Kidney epithelial cell (primary cell): ENCODE data around the gene EXOC6. TPM values are rescaled to one million over a fixed set of nuclear protein-coding genes. Genes with fewer than 3 reads are reported as not detected.

ENCODE experiments used
- DNase-seq: peaks from one replicate; pipeline ENCODE4 v3.0.0-alpha.2; 2010; ENCODE audit warnings: low read depth
- H3K27me3 ChIP-seq: 2 replicates; pipeline ENCODE4 v1.6.0; 2011; ENCODE audit warnings: low read length; ENCODE audit not compliant: control insufficient read depth, insufficient read depth
- H3K36me3 ChIP-seq: 2 replicates; pipeline ENCODE4 v1.5.1; 2011; ENCODE audit warnings: low read length; ENCODE audit not compliant: control insufficient read depth, insufficient read depth
- H3K4me3 ChIP-seq: 2 replicates; pipeline ENCODE4 v1.5.1; 2011; ENCODE audit warnings: low read depth, mild to moderate bottlenecking, control low read depth, low read length
- total RNA-seq: library from RNA; depleted of rRNA; stranded (reverse); fragments of >200 nt; gene quantifications from 2 replicates; pipeline ENCODE4 v1.2.3, GENCODE V29; 2015
- TF ChIP-seq, protein P1 (sequence below): IDR thresholded peaks from 2 replicates; pipeline ENCODE4 v1.5.1; 2011; ENCODE audit warnings: mild to moderate bottlenecking, moderate library complexity, low read length, control low read depth, inconsistent platforms; ENCODE audit not compliant: insufficient read depth, poor library complexity, severe bottlenecking

The EXOC6 gene
- total RNA-seq, 1 donor from 2014 or later: 10.5 TPM

DNA sequence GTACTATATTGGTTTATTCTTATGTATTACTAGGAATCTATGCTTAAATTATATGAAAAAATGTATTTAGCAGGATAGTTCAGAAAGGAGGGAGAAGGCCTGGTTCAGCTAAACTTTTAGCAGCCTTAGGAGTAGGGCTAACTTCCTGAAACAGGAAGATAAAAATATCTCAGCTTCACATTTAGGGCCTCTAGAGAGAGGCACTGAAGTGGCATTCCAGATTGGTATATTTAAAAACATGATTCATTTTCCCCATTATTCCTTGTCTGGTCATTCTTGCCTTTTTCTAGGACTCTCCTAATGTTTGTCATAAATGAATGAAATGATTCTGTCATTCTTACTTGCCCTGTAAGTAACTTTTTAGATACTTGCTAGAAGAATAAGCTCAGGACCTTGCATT is 149.3 kb downstream of the EXOC6 start:
- H3K36me3 ChIP-seq: no peaks in the 10 kb centered on the region
- no peak for DNase-seq
- TF ChIP-seq, protein P1, sequence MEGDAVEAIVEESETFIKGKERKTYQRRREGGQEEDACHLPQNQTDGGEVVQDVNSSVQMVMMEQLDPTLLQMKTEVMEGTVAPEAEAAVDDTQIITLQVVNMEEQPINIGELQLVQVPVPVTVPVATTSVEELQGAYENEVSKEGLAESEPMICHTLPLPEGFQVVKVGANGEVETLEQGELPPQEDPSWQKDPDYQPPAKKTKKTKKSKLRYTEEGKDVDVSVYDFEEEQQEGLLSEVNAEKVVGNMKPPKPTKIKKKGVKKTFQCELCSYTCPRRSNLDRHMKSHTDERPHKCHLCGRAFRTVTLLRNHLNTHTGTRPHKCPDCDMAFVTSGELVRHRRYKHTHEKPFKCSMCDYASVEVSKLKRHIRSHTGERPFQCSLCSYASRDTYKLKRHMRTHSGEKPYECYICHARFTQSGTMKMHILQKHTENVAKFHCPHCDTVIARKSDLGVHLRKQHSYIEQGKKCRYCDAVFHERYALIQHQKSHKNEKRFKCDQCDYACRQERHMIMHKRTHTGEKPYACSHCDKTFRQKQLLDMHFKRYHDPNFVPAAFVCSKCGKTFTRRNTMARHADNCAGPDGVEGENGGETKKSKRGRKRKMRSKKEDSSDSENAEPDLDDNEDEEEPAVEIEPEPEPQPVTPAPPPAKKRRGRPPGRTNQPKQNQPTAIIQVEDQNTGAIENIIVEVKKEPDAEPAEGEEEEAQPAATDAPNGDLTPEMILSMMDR: no peak
- H3K27me3 ChIP-seq: no peaks in the 10 kb centered on the region
- H3K4me3 ChIP-seq: no peak overlapping the region

DNA sequence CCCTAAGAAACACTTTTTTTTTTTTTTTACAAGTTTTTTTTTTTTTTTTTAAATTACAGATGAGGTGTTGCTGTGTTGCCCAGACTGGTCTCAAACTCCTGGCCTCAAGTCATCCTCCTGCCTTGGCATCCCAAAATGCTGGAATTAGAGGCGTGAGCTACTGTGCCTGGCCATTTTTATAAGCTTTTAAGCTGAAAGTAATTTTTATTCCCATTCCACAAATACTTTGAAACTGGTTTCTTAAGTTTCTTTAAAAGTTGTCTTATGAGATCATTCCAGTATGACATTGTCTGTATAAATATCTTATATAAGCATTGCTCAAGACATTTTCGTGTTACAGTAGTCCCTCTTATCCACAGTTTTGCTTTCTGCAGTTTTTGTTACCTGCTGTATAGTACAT is 150.9 kb downstream of the EXOC6 start:
- TF ChIP-seq, protein P1: no peak

DNA sequence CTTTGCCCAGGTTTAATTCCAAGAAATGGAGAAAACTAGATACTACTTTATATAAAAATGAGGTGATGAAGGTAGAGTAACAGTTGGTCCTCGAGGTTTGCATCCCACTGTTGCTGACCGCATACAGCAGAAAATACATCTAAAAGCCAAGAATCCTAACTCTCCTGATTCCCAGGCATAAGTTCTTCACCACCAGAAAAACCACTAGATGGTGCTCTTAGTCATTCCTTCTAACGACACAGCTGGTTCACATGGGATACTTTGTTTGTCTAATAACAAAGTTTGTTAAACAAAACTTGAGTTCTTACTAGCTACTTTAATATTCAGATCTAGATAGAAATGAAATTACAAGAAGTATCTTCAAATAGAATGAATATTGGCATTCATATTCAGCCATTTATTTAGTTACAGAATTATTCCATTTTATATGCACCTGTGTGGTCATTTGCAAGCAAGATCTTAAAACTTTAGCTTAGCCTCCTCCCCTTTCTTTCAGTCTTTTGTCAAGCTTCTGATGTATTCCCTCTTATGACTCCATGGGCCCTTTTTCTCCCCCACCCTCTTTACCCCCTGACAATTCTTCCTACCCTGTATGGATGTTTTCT is 158.2 kb downstream of the EXOC6 start:
- peak; percentile 4 for DNase-seq
- no peak overlapping the region for H3K4me3 ChIP-seq
- no peaks in the 10 kb centered on the region for H3K27me3 ChIP-seq
- H3K36me3 ChIP-seq: no peaks in the 10 kb centered on the region
- TF ChIP-seq, protein P1: peak; percentile 76

More for the DNA sequence above, 150.9 kb downstream of the EXOC6 start:
- no peak for DNase-seq
- no peak overlapping the region for H3K4me3 ChIP-seq
- H3K36me3 ChIP-seq: no peaks in the 10 kb centered on the region
- no peaks in the 10 kb centered on the region for H3K27me3 ChIP-seq

DNA sequence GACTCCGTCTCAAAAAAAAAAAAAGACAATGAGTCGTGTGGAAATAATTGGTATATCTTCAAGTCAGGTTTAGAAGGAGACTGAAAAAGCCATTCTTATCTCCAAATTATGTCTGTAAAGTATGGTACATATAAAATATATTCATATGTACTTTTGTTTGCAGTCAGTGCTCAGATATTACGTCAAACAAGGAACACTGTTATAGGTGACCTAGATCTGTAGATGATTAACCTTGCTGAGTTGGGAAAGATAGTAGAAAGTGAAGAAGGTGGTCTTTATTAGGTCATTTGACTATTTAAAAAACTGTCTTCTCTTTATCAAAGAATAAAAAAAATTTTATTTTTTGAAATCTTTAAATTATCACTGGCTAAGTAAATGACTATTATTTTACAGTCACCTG is 167.4 kb downstream of the EXOC6 start:
- no peak overlapping the region for H3K4me3 ChIP-seq
- H3K36me3 ChIP-seq: no peaks in the 10 kb centered on the region
- DNase-seq: no peak
- no peaks in the 10 kb centered on the region for H3K27me3 ChIP-seq
- TF ChIP-seq, protein P1: no peak

DNA sequence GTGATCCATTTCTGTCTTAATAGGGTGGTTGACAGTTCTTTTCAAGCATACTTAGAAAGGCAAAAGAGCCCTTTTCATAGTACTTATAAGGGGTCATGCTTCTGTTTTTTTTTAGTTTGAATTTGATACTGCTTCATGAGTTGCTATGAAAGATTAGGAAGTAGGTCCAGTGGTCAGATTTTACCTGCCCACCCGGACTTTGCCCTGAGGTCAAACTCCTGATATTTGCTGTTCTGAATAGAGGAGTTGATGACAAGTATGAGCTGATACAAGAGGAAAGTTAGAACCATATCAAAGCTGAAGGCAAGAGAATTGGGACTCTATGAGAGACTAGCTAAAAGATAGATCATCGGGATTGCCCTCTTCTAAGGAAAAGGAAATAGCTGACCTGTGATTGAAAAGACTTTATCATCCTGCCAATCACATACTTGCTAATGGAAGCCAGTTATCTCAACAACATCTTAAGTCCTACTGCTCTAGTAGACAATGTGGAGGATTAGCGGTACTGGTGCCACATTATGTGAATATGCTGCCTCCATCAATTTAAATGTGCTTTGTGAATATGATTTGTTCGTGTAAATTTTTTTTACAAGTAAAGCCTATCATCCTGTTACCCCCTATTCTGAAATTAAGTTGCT is 174.8 kb downstream of the EXOC6 start:
- H3K36me3 ChIP-seq: no peaks in the 10 kb centered on the region
- TF ChIP-seq, protein P1: no peak
- DNase-seq: no peak
- no peaks in the 10 kb centered on the region for H3K27me3 ChIP-seq
- no peak overlapping the region for H3K4me3 ChIP-seq

DNA sequence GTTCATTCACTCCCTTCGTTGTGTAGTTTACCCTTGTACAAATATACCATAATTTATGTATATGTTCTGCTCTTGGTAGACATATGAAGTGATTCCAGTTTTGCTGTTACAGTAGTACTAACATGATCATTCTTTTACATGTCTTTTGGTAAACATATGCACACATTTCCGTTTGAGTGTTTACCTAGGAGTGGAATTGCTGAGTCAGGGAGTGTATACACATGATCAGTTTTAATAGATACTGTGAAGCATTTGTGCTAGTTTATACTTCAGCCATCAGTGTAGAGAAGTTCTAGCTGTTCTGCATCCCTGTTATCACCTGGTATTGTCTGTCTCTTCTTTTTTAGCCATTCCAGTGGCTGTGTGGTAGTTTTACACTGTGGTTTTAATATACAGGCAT is 177.8 kb downstream of the EXOC6 start:
- DNase-seq: no peak
- Histone ChIP-seq H3K36me3 (no peaks in the 10 kb centered on the region), H3K4me3 (no peak overlapping the region), H3K27me3 (no peaks in the 10 kb centered on the region)
- TF ChIP-seq, protein P1: no peak
